Lower leg skin (tissue), 3 donors: ENCODE results near the gene PLD1.

ENCODE experiments used
- CTCF ChIP-seq, 3 donors: fragments of 450-650 bp; IDR thresholded peaks; one replicate each; pipeline ENCODE4 v1.5.1; 2016; ENCODE audit warnings: antibody characterized with exemption in 3 of 3, mild to moderate bottlenecking in 3 of 3, moderate library complexity in 2 of 3
- POLR2A ChIP-seq, 2 donors: fragments of 450-650 bp; IDR thresholded peaks; one replicate each; pipeline ENCODE4 v1.6.1; 2016 to 2017; ENCODE audit warnings: antibody characterized with exemption in 2 of 2, mild to moderate bottlenecking in 1 of 2, moderate library complexity in 1 of 2

GRCh38 chr3:171678971-171679492 is 131.3 kb downstream of the PLD1 start:
- TF ChIP-seq CTCF (IDR thresholded peaks at IDR 0.05) (no peak), POLR2A (IDR thresholded peaks at IDR 0.05) (no peak)
